Sigmoid colon (tissue), 7 donors: ENCODE data around the gene PGLYRP1. TPM values are rescaled to one million over a fixed set of nuclear protein-coding genes. Genes with fewer than 3 reads are reported as not detected.

ENCODE experiments used
- DNase-seq: peaks from one replicate; pipeline ENCODE4 v3.0.0-alpha.2; 2019
- H3K27ac ChIP-seq, 4 donors: fragments of 200-600 bp; sonication (generic); one replicate each; pipeline ENCODE4 v1.5.1; 2016 to 2019; ENCODE audit warnings: mild to moderate bottlenecking in 1 of 4
- H3K27me3 ChIP-seq, 3 donors: fragments of 200-600 bp; sonication (generic); one replicate each; pipeline ENCODE4 v1.5.1; 2019; ENCODE audit warnings: mild to moderate bottlenecking in 1 of 3
- H3K36me3 ChIP-seq, 4 donors: fragments of 200-600 bp; sonication (generic); one replicate each; pipeline ENCODE4 v1.5.1; 2016 to 2019
- H3K4me1 ChIP-seq, 4 donors: fragments of 200-600 bp; sonication (generic); one replicate each; pipeline ENCODE4 v1.5.1; 2017 to 2019
- H3K4me3 ChIP-seq, 4 donors: fragments of 200-600 bp; sonication (generic); one replicate each; pipeline ENCODE4 v1.5.1; 2017 to 2019; ENCODE audit warnings: mild to moderate bottlenecking in 2 of 4, moderate library complexity in 1 of 4
- H3K9me3 ChIP-seq, 4 donors: fragments of 200-600 bp in 3 of 4; sonication (generic) in 3 of 4; one replicate each; pipeline versions ENCODE4 v1.5.1 to v1.6.1; 2013 to 2019
- POLR2A ChIP-seq, 2 donors: fragments of 450-650 bp; IDR thresholded peaks; one replicate each; pipeline ENCODE4 v1.6.1; 2016; ENCODE audit warnings: antibody characterized with exemption in 2 of 2, mild to moderate bottlenecking in 2 of 2, moderate library complexity in 2 of 2
- POLR2AphosphoS5 ChIP-seq, 4 donors: sonication (generic); formaldehyde crosslinking; IDR thresholded peaks; one replicate each; pipeline ENCODE4 v1.6.1; 2017; ENCODE audit warnings: antibody characterized with exemption in 4 of 4
- WGBS, 2 donors: extraction: QIAGEN DNeasy Blood & Tissue Kit; methylation state at CpG; one replicate each; pipeline ENCODE4 v1.1.7; 2013; 5-methylcytosine and 5-hydroxymethylcytosine counted together
- intact Hi-C: fragments of 100-400 bp; cut with DNase I; formaldehyde crosslinking; loops from one replicate; pipeline ENCODE4 v1.15.1; 2023
- polyA plus RNA-seq, 3 donors: library from polyadenylated mRNA; stranded (reverse); fragments of 200-250 nt; gene quantifications; one replicate each; pipeline ENCODE4 v1.2.3, GENCODE V29; 2013
- small RNA-seq, 3 donors: library from RNA; depleted of rRNA; stranded (forward); fragments of <200 nt; gene quantifications; one replicate each; pipeline ENCODE3, GENCODE V24; 2016
- total RNA-seq, 4 donors: library from RNA; depleted of rRNA; stranded (reverse); fragments of >200 nt; gene quantifications; one replicate each; pipeline ENCODE4 v1.1.0, GENCODE V29; 2016
- TF ChIP-seq, protein P1 (sequence below), 4 experiments: fragments of 450-650 bp in 3 of 4; fragments of 200-600 bp in 1 of 4; IDR thresholded peaks; one replicate each; pipeline ENCODE4 v1.5.1; 2016 to 2019; ENCODE audit warnings: antibody characterized with exemption in 4 of 4, mild to moderate bottlenecking in 3 of 4, moderate library complexity in 2 of 4
- donor health status: healthy with polysubstance abuse.
- donor health status: Bipolar disorder and iron deficiency.
- donor health status: healthy.

PGLYRP1 gene
- total and polyA plus RNA-seq, 7 donors, result 0.12 TPM; not detected in 6

DNA sequence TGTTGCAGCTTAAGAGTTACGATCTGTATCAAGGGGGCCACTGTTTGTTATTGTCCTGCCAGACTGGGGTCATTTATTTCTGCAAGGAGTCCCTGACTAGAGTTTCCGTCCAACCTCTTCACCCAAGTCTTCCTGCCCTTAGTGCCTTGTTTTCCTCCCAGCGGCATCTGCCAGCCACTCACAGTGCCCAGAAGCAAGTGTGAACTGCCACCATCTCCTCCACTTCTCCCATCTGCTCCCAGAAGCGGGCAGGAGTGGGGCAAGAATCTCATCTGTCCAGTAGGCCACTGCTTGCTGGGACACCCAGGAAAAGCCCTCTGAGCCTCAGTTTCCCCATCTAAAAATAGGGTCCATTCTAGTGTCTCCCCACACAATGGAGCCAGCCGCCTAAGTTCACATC, 53.2 kb downstream of the PGLYRP1 start:
- TF ChIP-seq POLR2AphosphoS5 (IDR thresholded peaks at IDR 0.05) (no peak), POLR2A (IDR thresholded peaks at IDR 0.05) (no peak)
- TF ChIP-seq, protein P1, sequence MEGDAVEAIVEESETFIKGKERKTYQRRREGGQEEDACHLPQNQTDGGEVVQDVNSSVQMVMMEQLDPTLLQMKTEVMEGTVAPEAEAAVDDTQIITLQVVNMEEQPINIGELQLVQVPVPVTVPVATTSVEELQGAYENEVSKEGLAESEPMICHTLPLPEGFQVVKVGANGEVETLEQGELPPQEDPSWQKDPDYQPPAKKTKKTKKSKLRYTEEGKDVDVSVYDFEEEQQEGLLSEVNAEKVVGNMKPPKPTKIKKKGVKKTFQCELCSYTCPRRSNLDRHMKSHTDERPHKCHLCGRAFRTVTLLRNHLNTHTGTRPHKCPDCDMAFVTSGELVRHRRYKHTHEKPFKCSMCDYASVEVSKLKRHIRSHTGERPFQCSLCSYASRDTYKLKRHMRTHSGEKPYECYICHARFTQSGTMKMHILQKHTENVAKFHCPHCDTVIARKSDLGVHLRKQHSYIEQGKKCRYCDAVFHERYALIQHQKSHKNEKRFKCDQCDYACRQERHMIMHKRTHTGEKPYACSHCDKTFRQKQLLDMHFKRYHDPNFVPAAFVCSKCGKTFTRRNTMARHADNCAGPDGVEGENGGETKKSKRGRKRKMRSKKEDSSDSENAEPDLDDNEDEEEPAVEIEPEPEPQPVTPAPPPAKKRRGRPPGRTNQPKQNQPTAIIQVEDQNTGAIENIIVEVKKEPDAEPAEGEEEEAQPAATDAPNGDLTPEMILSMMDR (IDR thresholded peaks at IDR 0.05), result no peak
- DNase-seq, result no peak
- Histone ChIP-seq H3K27ac (no peak overlapping the region), H3K36me3 (no peaks in the 10 kb centered on the region), H3K9me3 (no peaks in the 10 kb centered on the region), H3K4me3 (no peak overlapping the region), H3K4me1 (peaks cover 0 to 12% (median 11%) of the 10 kb centered on the region in 4 donors), H3K27me3 (peaks cover 19 to 71% (median 42%) of the 10 kb centered on the region in 3 donors)
- WGBS, 2 donors, result 55 to 60% methylated on average over 5 of the region's 5 CpGs
- intact Hi-C loops, result no loop called here

Small RNA genes within 50 kb of the gene (small RNA-seq; reads per million reads assigned to genes)
- gene MIR769, result 34.8 to 76.4 (median 70.0) reads per million in 3 donors

Other genes starting within 250 kb of the PGLYRP1 start
- 100 to 1,000 TPM in 3 of 4 donors, 10 to 100 TPM in 1; 62.2 to 219 (median 168) TPM for gene DMPK, start 240.6 kb downstream of the PGLYRP1 start, total RNA-seq
- 10 to 100 TPM in 1 of 3 donors, 1 to 10 TPM in 2; 7.2 to 43.0 (median 8.8) TPM for gene DMPK, start 240.6 kb downstream of the PGLYRP1 start, polyA plus RNA-seq
- gene DMWD, start 230.2 kb downstream of the PGLYRP1 start, total RNA-seq, result 10 to 100 TPM; 21.1 to 59.5 (median 36.8) TPM
- 10 to 100 TPM; 13.2 to 30.4 (median 14.8) TPM for gene DMWD, start 230.2 kb downstream of the PGLYRP1 start, polyA plus RNA-seq
- gene RSPH6A, start 207.7 kb downstream of the PGLYRP1 start, total RNA-seq, result not detected
- under 1 TPM in 1 of 3 donors, not detected in 2; 0.12 TPM for gene RSPH6A, start 207.7 kb downstream of the PGLYRP1 start, polyA plus RNA-seq
- 10 to 100 TPM; 18.2 to 31.3 (median 25.3) TPM for gene SYMPK, start 159.9 kb downstream of the PGLYRP1 start, total RNA-seq
- 10 to 100 TPM; 26.4 to 84.4 (median 30.7) TPM for gene SYMPK, start 159.9 kb downstream of the PGLYRP1 start, polyA plus RNA-seq
- under 1 TPM in 1 of 4 donors, not detected in 3; 0.49 TPM for gene FOXA3, start 158.7 kb downstream of the PGLYRP1 start, total RNA-seq
- gene FOXA3, start 158.7 kb downstream of the PGLYRP1 start, polyA plus RNA-seq, result 10 to 100 TPM; 28.1 to 72.8 (median 57.1) TPM
- 10 to 100 TPM; 18.0 to 25.5 (median 20.8) TPM for gene IRF2BP1, start 136.9 kb downstream of the PGLYRP1 start, total RNA-seq
- 10 to 100 TPM in 2 of 3 donors, 1 to 10 TPM in 1; 7.8 to 15.2 (median 11.3) TPM for gene IRF2BP1, start 136.9 kb downstream of the PGLYRP1 start, polyA plus RNA-seq
- gene MYPOP, start 120.4 kb downstream of the PGLYRP1 start, total RNA-seq, result 1 to 10 TPM; 1.8 to 6.1 (median 3.0) TPM
- 1 to 10 TPM; 6.2 to 8.3 (median 6.6) TPM for gene MYPOP, start 120.4 kb downstream of the PGLYRP1 start, polyA plus RNA-seq
- not detected for gene NANOS2, start 108.3 kb downstream of the PGLYRP1 start, total RNA-seq
- gene NANOS2, start 108.3 kb downstream of the PGLYRP1 start, polyA plus RNA-seq, result under 1 TPM in 2 of 3 donors, not detected in 1; 0.46 to 0.60 TPM
- gene NOVA2, start 49.2 kb downstream of the PGLYRP1 start, total RNA-seq, result 1 to 10 TPM in 2 of 4 donors, under 1 TPM in 2; 0.36 to 3.0 (median 1.2) TPM
- gene NOVA2, start 49.2 kb downstream of the PGLYRP1 start, polyA plus RNA-seq, result 1 to 10 TPM in 1 of 3 donors, under 1 TPM in 2; 0.23 to 1.1 (median 0.60) TPM
- 10 to 100 TPM in 2 of 4 donors, 1 to 10 TPM in 2; 5.0 to 15.2 (median 8.0) TPM for gene CCDC61, start 27.6 kb downstream of the PGLYRP1 start, total RNA-seq
- gene CCDC61, start 27.6 kb downstream of the PGLYRP1 start, polyA plus RNA-seq, result 10 to 100 TPM in 2 of 3 donors, 1 to 10 TPM in 1; 9.6 to 16.3 (median 10.9) TPM
- not detected for gene IGFL4, start 17.9 kb upstream of the PGLYRP1 start, total RNA-seq
- gene IGFL4, start 17.9 kb upstream of the PGLYRP1 start, polyA plus RNA-seq, result not detected
- not detected for gene IGFL3, start 101.6 kb upstream of the PGLYRP1 start, total RNA-seq
- gene IGFL3, start 101.6 kb upstream of the PGLYRP1 start, polyA plus RNA-seq, result not detected
- gene IGFL2, start 125.2 kb upstream of the PGLYRP1 start, total RNA-seq, result 1 to 10 TPM in 1 of 4 donors, under 1 TPM in 1, not detected in 2; 0.49 to 1.8 TPM
- gene IGFL2, start 125.2 kb upstream of the PGLYRP1 start, polyA plus RNA-seq, result 1 to 10 TPM in 1 of 3 donors, not detected in 2; 1.1 TPM
- not detected for gene IGFL1, start 206.7 kb upstream of the PGLYRP1 start, total RNA-seq
- gene IGFL1, start 206.7 kb upstream of the PGLYRP1 start, polyA plus RNA-seq, result not detected